Fibroblast of the aortic adventitia (primary cell): ENCODE data around the gene UBE2E1. TPM values are rescaled to one million over a fixed set of nuclear protein-coding genes. Genes with fewer than 3 reads are reported as not detected.

Experiments
- DNase-seq: peaks from one replicate; pipeline ENCODE4 v3.0.0-alpha.2; 2010; ENCODE audit warnings: low read depth
- H3K4me3 ChIP-seq: 2 replicates; pipeline ENCODE4 v1.5.1; 2011; ENCODE audit warnings: low read depth, mild to moderate bottlenecking, control low read depth, low read length, moderate library complexity
- total RNA-seq: library from RNA; depleted of rRNA; stranded (reverse); fragments of >200 nt; gene quantifications from 2 replicates; pipeline ENCODE4 v1.2.3, GENCODE V29; 2012; ENCODE audit warnings: low replicate concordance
- TF ChIP-seq, protein P1 (sequence below): IDR thresholded peaks from 2 replicates; pipeline ENCODE4 v1.5.1; 2011; ENCODE audit warnings: mild to moderate bottlenecking, low read length, control low read depth, inconsistent platforms; ENCODE audit not compliant: insufficient read depth

UBE2E1 gene
- total RNA-seq, 1 donor, result 108 TPM

- no peak overlapping the region for H3K4me3 ChIP-seq
- no peak for DNase-seq
- TF ChIP-seq, protein P1, sequence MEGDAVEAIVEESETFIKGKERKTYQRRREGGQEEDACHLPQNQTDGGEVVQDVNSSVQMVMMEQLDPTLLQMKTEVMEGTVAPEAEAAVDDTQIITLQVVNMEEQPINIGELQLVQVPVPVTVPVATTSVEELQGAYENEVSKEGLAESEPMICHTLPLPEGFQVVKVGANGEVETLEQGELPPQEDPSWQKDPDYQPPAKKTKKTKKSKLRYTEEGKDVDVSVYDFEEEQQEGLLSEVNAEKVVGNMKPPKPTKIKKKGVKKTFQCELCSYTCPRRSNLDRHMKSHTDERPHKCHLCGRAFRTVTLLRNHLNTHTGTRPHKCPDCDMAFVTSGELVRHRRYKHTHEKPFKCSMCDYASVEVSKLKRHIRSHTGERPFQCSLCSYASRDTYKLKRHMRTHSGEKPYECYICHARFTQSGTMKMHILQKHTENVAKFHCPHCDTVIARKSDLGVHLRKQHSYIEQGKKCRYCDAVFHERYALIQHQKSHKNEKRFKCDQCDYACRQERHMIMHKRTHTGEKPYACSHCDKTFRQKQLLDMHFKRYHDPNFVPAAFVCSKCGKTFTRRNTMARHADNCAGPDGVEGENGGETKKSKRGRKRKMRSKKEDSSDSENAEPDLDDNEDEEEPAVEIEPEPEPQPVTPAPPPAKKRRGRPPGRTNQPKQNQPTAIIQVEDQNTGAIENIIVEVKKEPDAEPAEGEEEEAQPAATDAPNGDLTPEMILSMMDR, result no peak
Observed at GRCh38 chr3:23762214-23762613, 43.5 kb upstream of the UBE2E1 start.

- DNase-seq, result peak; percentile 58
- H3K4me3 ChIP-seq, result peak overlapping the region; percentile 34
- TF ChIP-seq, protein P1, result no peak
Observed at GRCh38 chr3:23762759-23763477, 42.8 kb upstream of the UBE2E1 start.

GRCh38 chr3:23764407-23764806 is 41.3 kb upstream of the UBE2E1 start:
- no peak overlapping the region for H3K4me3 ChIP-seq
- no peak for DNase-seq
- TF ChIP-seq, protein P1, result no peak

- TF ChIP-seq, protein P1, result no peak
- no peak overlapping the region for H3K4me3 ChIP-seq
- DNase-seq, result no peak
Observed at GRCh38 chr3:23767546-23767945, 38.2 kb upstream of the UBE2E1 start.

DNA sequence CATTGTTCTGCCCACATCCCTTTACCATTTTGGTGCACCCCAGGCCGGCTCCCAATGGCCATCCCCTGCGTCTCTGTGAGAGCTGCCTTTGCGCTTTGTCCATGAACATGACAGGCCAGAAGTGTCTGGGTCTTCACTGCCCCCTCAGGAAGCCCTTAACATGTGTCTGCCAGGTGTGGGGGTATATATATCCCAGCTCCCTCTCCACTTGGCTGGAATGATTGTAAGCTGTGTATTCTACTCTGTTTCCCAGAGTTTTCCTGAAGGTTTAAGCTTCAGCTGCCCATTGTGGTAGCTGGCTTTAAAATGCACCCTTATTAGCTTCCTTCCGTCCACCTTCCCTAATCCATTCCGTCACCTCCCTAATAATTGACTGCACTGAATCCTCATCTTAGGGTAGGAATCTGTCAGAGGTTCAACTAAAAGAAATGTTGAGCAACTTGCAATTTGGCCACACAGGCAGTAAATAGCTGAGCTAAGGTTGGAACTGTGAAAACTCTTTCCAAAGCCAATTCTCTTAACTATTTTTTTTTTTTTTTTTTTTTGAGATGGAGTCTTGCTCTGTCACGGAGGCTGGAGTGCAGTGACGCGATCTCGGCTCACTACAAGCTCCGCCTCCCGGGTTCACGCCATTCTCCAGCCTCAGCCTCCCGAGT is 30.4 kb upstream of the UBE2E1 start:
- H3K4me3 ChIP-seq, result no peak overlapping the region
- DNase-seq, result peak; percentile 25
- TF ChIP-seq, protein P1, result no peak

- TF ChIP-seq, protein P1, result no peak
- peak; percentile 93 for DNase-seq
Observed at GRCh38 chr3:23776352-23776891, 29.3 kb upstream of the UBE2E1 start.

More at GRCh38 chr3:23776352-23776891, 29.3 kb upstream of the UBE2E1 start:
- no peak overlapping the region for H3K4me3 ChIP-seq
